OCI-LY7 (cell line): ENCODE measurements around the gene DLX1. TPM values are rescaled to one million over a fixed set of nuclear protein-coding genes. Genes with fewer than 3 reads are reported as not detected.
"Not testable (repeated sequence)": the region's sequence is repeated elsewhere in the genome, so short reads cannot be mapped to it uniquely, and the experiment has no call there.

ENCODE experiments used
- BruUV-seq: library from RNA; stranded (reverse); fragments of 400-500 nt; replicated peaks from 2 replicates; lab custom pipeline; 2021; lab: Mats Ljungman, UMichigan
- CTCF ChIA-PET: fragments of 300-600 bp; sonication (Branson Sonifier 250); formaldehyde crosslinking; loops from one replicate; lab custom pipeline; 2022; ENCODE audit warnings: antibody characterized with exemption; ENCODE audit not compliant: unreplicated experiment; lab: Charles Lee
- POLR2A ChIA-PET: fragments of 300-600 bp; sonication (Branson Sonifier 250); formaldehyde crosslinking; loops from one replicate; lab custom pipeline; 2022; ENCODE audit warnings: antibody characterized with exemption; lab: Charles Lee
- DNase-seq: peaks from one replicate; pipeline ENCODE4 v3.0.0-alpha.2; 2015; ENCODE audit warnings: low spot score
- H2AFZ ChIP-seq: fragments of 200-600 bp; sonication (generic), shearing (Covaris generic); 2 replicates; pipeline ENCODE4 v1.6.1; 2014; ENCODE audit warnings: mild to moderate bottlenecking, antibody characterized with exemption, low read length, moderate library complexity
- H3K27ac ChIP-seq: fragments of 200-600 bp; sonication (generic); 2 replicates; pipeline ENCODE4 v1.5.1; 2014; ENCODE audit warnings: mixed run types, low read depth, mild to moderate bottlenecking, moderate library complexity, low read length, inconsistent platforms; ENCODE audit not compliant: poor library complexity, severe bottlenecking
- H3K36me3 ChIP-seq: fragments of 200-600 bp; sonication (generic); 2 replicates; pipeline ENCODE4 v1.6.1; 2014; ENCODE audit warnings: mild to moderate bottlenecking, antibody characterized with exemption, low read length, moderate library complexity, mixed read lengths; ENCODE audit not compliant: insufficient read depth
- H3K4me1 ChIP-seq: fragments of 200-600 bp; sonication (generic); 2 replicates; pipeline ENCODE4 v1.5.1; 2014; ENCODE audit warnings: mild to moderate bottlenecking, low read length; ENCODE audit not compliant: insufficient read depth, poor library complexity, severe bottlenecking
- H3K4me2 ChIP-seq: fragments of 200-600 bp; sonication (generic); 2 replicates; pipeline ENCODE4 v1.6.1; 2014; ENCODE audit warnings: mild to moderate bottlenecking, low read length
- H3K4me3 ChIP-seq: fragments of 200-600 bp; sonication (generic); 2 replicates; pipeline ENCODE4 v1.5.1; 2014; ENCODE audit warnings: mild to moderate bottlenecking, low read depth, low read length; ENCODE audit not compliant: poor library complexity, severe bottlenecking
- H3K79me2 ChIP-seq: fragments of 200-600 bp; sonication (generic); 2 replicates; pipeline ENCODE4 v1.6.1; 2016; ENCODE audit warnings: low read depth, mild to moderate bottlenecking, low read length, moderate library complexity, mixed read lengths; ENCODE audit not compliant: insufficient read depth
- H3K9me2 ChIP-seq: fragments of 200-600 bp; sonication (generic); 2 replicates; pipeline ENCODE4 v1.6.1; 2016; ENCODE audit warnings: mild to moderate bottlenecking, low read length, mixed read lengths; ENCODE audit not compliant: insufficient read depth
- H3K9me3 ChIP-seq: fragments of 200-600 bp; sonication (generic); 2 replicates; pipeline ENCODE4 v1.6.1; 2014; ENCODE audit warnings: mild to moderate bottlenecking, mixed run types, low read length, mixed read lengths
- H4K20me1 ChIP-seq: fragments of 200-600 bp; sonication (generic); 2 replicates; pipeline ENCODE4 v1.6.1; 2014; ENCODE audit warnings: mild to moderate bottlenecking, antibody characterized with exemption, low read length, moderate library complexity, mixed read lengths; ENCODE audit not compliant: insufficient read depth
- EZH2phosphoT487 ChIP-seq: fragments of 200-600 bp; sonication (generic); IDR thresholded peaks from 2 replicates; pipeline ENCODE4 v1.6.1; 2018; ENCODE audit warnings: low read depth, borderline replicate concordance, mild to moderate bottlenecking, mixed run types, antibody characterized with exemption, low read length, moderate library complexity, mixed read lengths
- intact Hi-C: fragments of 100-400 bp; cut with micrococcal nuclease; formaldehyde crosslinking; loops from one replicate; pipeline ENCODE4 v1.10.0; 2022; ENCODE audit not compliant: unreplicated experiment
- total RNA-seq, 2 experiments: library from RNA; depleted of rRNA in 1 of 2; stranded (reverse); fragments of >200 nt in 1 of 2; shearing (Covaris generic) in 1 of 2; gene quantifications; 2 replicates each; pipeline ENCODE4 v1.2.3, GENCODE V29; 2014 to 2022
- TF ChIP-seq, protein P1 (sequence below): fragments of 200-600 bp; sonication (generic); conservative IDR thresholded peaks from 2 replicates; pipeline ENCODE4 v1.5.1; 2014; ENCODE audit warnings: mild to moderate bottlenecking, antibody characterized with exemption, low read length, moderate library complexity, mixed read lengths

Gene DLX1
- total RNA-seq, 2 experiments from 2014 or later, result not detected

DNA sequence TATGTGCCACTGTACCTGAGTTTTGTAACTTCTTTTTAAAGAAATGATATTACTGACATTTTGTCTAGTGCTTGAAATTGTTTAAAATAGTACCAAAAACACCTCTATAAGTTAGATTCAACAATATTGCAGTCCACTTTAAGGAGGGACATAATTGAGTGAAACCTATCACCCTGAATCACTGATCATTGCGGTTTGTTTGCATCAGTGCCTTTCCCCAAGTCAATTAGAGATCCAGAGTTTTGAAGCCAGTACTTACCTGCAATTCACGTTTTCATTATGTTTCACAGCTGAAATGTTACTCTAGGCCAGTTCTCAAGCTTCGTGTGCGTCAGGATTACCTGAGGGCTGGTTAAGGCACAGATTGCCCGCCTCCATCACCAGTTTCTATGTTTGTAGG, 26.6 kb upstream of the DLX1 start:
- Histone ChIP-seq H3K4me1 (no peaks in the 10 kb centered on the region), H3K9me2 (no peaks in the 10 kb centered on the region), H3K27ac (no peak overlapping the region), H3K9me3 (no peaks in the 10 kb centered on the region), H4K20me1 (no peaks in the 10 kb centered on the region), H3K36me3 (no peaks in the 10 kb centered on the region), H3K4me3 (no peak overlapping the region), H3K79me2 (no peaks in the 10 kb centered on the region), H3K4me2 (no peak overlapping the region), H2AFZ (no peak overlapping the region)
- ChIA-PET CTCF (no interaction called here), POLR2A (interaction anchor here (0.6 kb wide), 1 partner anchor 1235 kb away, joined by 3 read pairs; no protein-coding TSS in a partner anchor)
- no TSS peak for BruUV-seq
- intact Hi-C loops, result no loop called here
- DNase-seq, result no peak
- TF ChIP-seq, protein P1, sequence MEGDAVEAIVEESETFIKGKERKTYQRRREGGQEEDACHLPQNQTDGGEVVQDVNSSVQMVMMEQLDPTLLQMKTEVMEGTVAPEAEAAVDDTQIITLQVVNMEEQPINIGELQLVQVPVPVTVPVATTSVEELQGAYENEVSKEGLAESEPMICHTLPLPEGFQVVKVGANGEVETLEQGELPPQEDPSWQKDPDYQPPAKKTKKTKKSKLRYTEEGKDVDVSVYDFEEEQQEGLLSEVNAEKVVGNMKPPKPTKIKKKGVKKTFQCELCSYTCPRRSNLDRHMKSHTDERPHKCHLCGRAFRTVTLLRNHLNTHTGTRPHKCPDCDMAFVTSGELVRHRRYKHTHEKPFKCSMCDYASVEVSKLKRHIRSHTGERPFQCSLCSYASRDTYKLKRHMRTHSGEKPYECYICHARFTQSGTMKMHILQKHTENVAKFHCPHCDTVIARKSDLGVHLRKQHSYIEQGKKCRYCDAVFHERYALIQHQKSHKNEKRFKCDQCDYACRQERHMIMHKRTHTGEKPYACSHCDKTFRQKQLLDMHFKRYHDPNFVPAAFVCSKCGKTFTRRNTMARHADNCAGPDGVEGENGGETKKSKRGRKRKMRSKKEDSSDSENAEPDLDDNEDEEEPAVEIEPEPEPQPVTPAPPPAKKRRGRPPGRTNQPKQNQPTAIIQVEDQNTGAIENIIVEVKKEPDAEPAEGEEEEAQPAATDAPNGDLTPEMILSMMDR, result no peak
- no peak for TF ChIP-seq EZH2phosphoT487

DNA sequence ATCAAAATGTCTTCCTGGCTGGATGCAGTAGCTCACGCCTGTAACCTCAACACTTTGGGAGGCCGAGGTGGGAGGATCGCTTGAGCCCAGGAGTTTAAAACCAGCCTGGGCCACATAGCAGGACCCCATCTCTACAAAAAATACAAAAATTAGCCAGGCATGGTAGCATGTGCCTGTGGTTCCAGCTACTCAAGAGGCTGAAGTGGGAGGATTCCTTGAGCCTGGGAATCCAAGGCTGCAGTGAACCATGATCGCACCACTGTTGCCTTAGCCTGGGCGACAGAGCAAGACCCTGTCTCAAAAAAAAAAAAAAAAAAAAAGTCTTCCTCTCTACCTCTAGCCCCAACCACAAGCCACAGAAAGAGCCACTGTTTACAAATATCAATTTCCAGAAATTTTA, 25.2 kb upstream of the DLX1 start:
- H3K4me1 ChIP-seq, DNase-seq, CTCF ChIA-PET, H3K9me2 ChIP-seq, H3K36me3 ChIP-seq, H3K79me2 ChIP-seq, H3K9me3 ChIP-seq, H3K4me2 ChIP-seq, BruUV-seq, H2AFZ ChIP-seq, intact Hi-C loops, H3K27ac ChIP-seq, H3K4me3 ChIP-seq, H4K20me1 ChIP-seq: not testable (repeated sequence)
- POLR2A ChIA-PET, result interaction anchor here (0.7 to 2.3 kb wide), 2 partner anchors 9 to 356 kb away, joined by 4 to 7 read pairs; no protein-coding TSS in a partner anchor

DNA sequence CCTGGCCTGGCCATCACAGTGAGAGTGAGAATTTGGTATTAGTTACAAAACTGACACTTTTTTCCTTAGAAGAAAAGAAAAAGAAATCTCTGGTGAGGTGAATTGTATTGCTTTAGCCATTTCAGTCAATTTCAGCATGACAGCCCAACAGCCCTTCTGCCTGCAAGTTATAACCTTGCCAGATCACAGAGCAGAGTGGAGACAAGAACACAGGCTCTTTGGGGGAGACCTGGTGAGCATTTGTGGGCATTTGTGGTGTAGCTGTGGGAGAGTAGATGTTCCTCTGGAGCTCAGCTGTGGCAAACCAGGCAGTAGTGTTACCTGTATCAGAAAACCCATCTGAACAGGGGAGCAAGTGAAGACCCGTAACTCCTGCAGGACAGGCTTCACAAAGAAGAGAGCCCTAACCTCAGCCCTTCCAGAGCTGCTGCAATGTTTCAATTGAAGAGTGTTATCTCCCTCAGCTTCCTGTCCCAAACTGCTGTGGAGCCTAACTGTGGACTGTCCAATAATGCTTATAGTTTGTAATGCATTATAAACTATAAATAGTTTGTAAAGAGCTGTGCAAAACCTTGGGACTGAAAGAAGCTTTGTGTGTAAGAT, 22.8 kb upstream of the DLX1 start:
- no peaks in the 10 kb centered on the region for H4K20me1 ChIP-seq
- H3K4me3 ChIP-seq, result no peak overlapping the region
- no peaks in the 10 kb centered on the region for H3K4me1 ChIP-seq
- no peak overlapping the region for H3K27ac ChIP-seq
- H3K4me2 ChIP-seq, result no peak overlapping the region
- no peaks in the 10 kb centered on the region for H3K36me3 ChIP-seq
- DNase-seq, result no peak
- no TSS peak for BruUV-seq
- H3K79me2 ChIP-seq, result no peaks in the 10 kb centered on the region
- POLR2A ChIA-PET, result interaction anchor here (0.6 to 1.4 kb wide), 4 partner anchors 10 to 169 kb away, joined by 3 to 5 read pairs (median 3); partner anchors contain the start of gene SLC25A12
- H3K9me3 ChIP-seq, result no peaks in the 10 kb centered on the region
- H3K9me2 ChIP-seq, result no peaks in the 10 kb centered on the region
- CTCF ChIA-PET, result no interaction called here
- no peak for TF ChIP-seq EZH2phosphoT487
- TF ChIP-seq, protein P1, result no peak
- H2AFZ ChIP-seq, result no peak overlapping the region
- intact Hi-C loops, result no loop called here
